ENCODE data around the gene ADAM22. TPM values are rescaled to one million over a fixed set of nuclear protein-coding genes. Genes with fewer than 3 reads are reported as not detected.

ADAM22 gene
- total and polyA plus RNA-seq, 2 donors from 2014 or later: 2.2 to 7.9 TPM

- Histone ChIP-seq H3K9ac (ENCODE audit: low read length in 3 of 3) (no peak overlapping the region), H3K9me3 (ENCODE audit: control insufficient read depth in 2 of 3, insufficient read depth in 1 of 3, low read length in 3 of 3) (no peaks in the 10 kb centered on the region), H3K4me1 (ENCODE audit: control insufficient read depth in 2 of 3, insufficient read depth in 2 of 3, low read depth in 1 of 3, low read length in 3 of 3) (no peaks in the 10 kb centered on the region), H3K27ac (ENCODE audit: low read depth in 2 of 2, low read length in 2 of 2) (no peak overlapping the region), H3K27me3 (ENCODE audit: control insufficient read depth, insufficient read depth, low read length) (no peaks in the 10 kb centered on the region), H3K4me3 (ENCODE audit: low read length in 3 of 3) (no peak overlapping the region), H3K36me3 (ENCODE audit: control insufficient read depth in 2 of 3, insufficient read depth in 3 of 3, low read length in 3 of 3) (peaks cover 3 to 42% (median 22%) of the 10 kb centered on the region in 3 donors)
- TF ChIP-seq, protein P1, sequence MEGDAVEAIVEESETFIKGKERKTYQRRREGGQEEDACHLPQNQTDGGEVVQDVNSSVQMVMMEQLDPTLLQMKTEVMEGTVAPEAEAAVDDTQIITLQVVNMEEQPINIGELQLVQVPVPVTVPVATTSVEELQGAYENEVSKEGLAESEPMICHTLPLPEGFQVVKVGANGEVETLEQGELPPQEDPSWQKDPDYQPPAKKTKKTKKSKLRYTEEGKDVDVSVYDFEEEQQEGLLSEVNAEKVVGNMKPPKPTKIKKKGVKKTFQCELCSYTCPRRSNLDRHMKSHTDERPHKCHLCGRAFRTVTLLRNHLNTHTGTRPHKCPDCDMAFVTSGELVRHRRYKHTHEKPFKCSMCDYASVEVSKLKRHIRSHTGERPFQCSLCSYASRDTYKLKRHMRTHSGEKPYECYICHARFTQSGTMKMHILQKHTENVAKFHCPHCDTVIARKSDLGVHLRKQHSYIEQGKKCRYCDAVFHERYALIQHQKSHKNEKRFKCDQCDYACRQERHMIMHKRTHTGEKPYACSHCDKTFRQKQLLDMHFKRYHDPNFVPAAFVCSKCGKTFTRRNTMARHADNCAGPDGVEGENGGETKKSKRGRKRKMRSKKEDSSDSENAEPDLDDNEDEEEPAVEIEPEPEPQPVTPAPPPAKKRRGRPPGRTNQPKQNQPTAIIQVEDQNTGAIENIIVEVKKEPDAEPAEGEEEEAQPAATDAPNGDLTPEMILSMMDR (IDR thresholded peaks at IDR 0.05; ENCODE audit: borderline replicate concordance, extremely low read depth, insufficient read depth): no peak
- no peak for DNase-seq
- FAIRE-seq: no peak
- intact Hi-C loops (cut with DNase I): no loop called here
Observed at GRCh38 chr7:88205179-88205578, 271.1 kb downstream of the ADAM22 start.

- no peak for FAIRE-seq
- Histone ChIP-seq H3K4me1 (ENCODE audit: control insufficient read depth in 2 of 3, insufficient read depth in 2 of 3, low read depth in 1 of 3, low read length in 3 of 3) (no peaks in the 10 kb centered on the region), H3K27ac (ENCODE audit: low read depth in 2 of 2, low read length in 2 of 2) (no peak overlapping the region), H3K4me3 (ENCODE audit: low read length in 3 of 3) (no peak overlapping the region), H3K9me3 (ENCODE audit: control insufficient read depth in 2 of 3, insufficient read depth in 1 of 3, low read length in 3 of 3) (no peaks in the 10 kb centered on the region), H3K9ac (ENCODE audit: low read length in 3 of 3) (no peak overlapping the region), H3K27me3 (ENCODE audit: control insufficient read depth, insufficient read depth, low read length) (no peaks in the 10 kb centered on the region), H3K36me3 (ENCODE audit: control insufficient read depth in 2 of 3, insufficient read depth in 3 of 3, low read length in 3 of 3) (peaks cover 3 to 46% (median 22%) of the 10 kb centered on the region in 3 donors)
- TF ChIP-seq, protein P1 (IDR thresholded peaks at IDR 0.05; ENCODE audit: borderline replicate concordance, extremely low read depth, insufficient read depth): no peak
- no peak for DNase-seq
- intact Hi-C loops (cut with DNase I): no loop called here
Observed at GRCh38 chr7:88206254-88206653, 272.2 kb downstream of the ADAM22 start.

DNA sequence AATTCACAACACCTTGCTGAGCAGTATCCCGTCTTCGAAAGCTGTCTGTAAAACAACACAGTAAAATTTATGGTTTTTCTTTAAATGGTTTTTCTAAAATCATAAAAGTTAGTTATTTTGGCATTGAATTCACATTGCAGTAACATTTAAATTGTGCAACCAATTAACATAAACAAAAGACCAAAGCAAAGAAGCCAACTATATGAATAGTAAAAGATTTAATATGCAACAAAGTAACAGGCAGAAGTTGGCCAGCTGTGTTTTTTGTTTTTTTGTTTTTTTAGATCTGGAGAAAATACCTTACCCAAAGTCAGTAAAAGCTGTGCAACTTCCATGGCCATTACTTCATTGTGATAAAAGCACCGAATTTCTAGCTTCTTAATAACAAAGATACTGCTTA, 274.5 kb downstream of the ADAM22 start:
- FAIRE-seq (peak; percentile 19), DNase-seq (no peak)
- Histone ChIP-seq H3K4me1 (ENCODE audit: control insufficient read depth in 2 of 3, insufficient read depth in 2 of 3, low read depth in 1 of 3, low read length in 3 of 3) (no peaks in the 10 kb centered on the region), H3K36me3 (ENCODE audit: control insufficient read depth in 2 of 3, insufficient read depth in 3 of 3, low read length in 3 of 3) (peaks cover 3 to 51% (median 22%) of the 10 kb centered on the region in 3 donors), H3K9ac (ENCODE audit: low read length in 3 of 3) (no peak overlapping the region), H3K27me3 (ENCODE audit: control insufficient read depth, insufficient read depth, low read length) (no peaks in the 10 kb centered on the region), H3K9me3 (ENCODE audit: control insufficient read depth in 2 of 3, insufficient read depth in 1 of 3, low read length in 3 of 3) (no peaks in the 10 kb centered on the region), H3K27ac (ENCODE audit: low read depth in 2 of 2, low read length in 2 of 2) (no peak overlapping the region), H3K4me3 (ENCODE audit: low read length in 3 of 3) (no peak overlapping the region)
- intact Hi-C loops (cut with DNase I): no loop called here
- TF ChIP-seq, protein P1 (IDR thresholded peaks at IDR 0.05; ENCODE audit: borderline replicate concordance, extremely low read depth, insufficient read depth): no peak

DNA sequence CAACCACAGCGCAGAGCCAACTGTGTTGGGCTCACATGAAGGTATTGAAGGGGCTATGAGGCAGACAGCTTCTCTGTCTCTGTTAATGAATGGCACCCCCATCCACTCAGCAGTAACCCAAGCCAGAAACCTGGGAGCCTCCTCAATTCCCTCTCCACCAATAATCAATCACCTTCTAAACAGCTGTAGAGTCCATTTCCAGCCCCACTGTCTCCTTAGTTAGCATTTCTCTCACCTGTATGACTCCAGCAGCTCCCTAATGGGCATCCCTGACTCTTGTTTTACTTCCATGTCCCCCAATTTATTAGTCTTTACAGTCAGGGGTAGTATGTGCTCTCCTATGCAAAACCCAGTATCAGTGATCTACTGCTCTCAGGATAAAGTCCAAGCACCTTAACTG, 278.9 kb downstream of the ADAM22 start:
- Histone ChIP-seq H3K27ac (ENCODE audit: low read depth in 2 of 2, low read length in 2 of 2) (no peak overlapping the region), H3K9me3 (ENCODE audit: control insufficient read depth in 2 of 3, insufficient read depth in 1 of 3, low read length in 3 of 3) (no peaks in the 10 kb centered on the region), H3K9ac (ENCODE audit: low read length in 3 of 3) (no peak overlapping the region), H3K4me3 (ENCODE audit: low read length in 3 of 3) (no peak overlapping the region), H3K27me3 (ENCODE audit: control insufficient read depth, insufficient read depth, low read length) (no peaks in the 10 kb centered on the region), H3K4me1 (ENCODE audit: control insufficient read depth in 2 of 3, insufficient read depth in 2 of 3, low read depth in 1 of 3, low read length in 3 of 3) (no peaks in the 10 kb centered on the region), H3K36me3 (ENCODE audit: control insufficient read depth in 2 of 3, insufficient read depth in 3 of 3, low read length in 3 of 3) (peaks cover 8 to 40% (median 16%) of the 10 kb centered on the region in 3 donors)
- no peak for DNase-seq
- FAIRE-seq: no peak
- intact Hi-C loops (cut with DNase I): no loop called here
- TF ChIP-seq, protein P1 (IDR thresholded peaks at IDR 0.05; ENCODE audit: borderline replicate concordance, extremely low read depth, insufficient read depth): no peak

Measured in kidney (tissue), 14 donors.